GM19468 (cell line): ENCODE data around the gene TMIGD1.

ENCODE experiments used
- ATAC-seq: cut with Tn5 transposase; IDR thresholded peaks from one replicate; pipeline ENCODE4 v1.9.1; 2021; ENCODE audit warnings: mild to moderate bottlenecking, moderate library complexity, moderate number of reproducible peaks; ENCODE audit not compliant: unreplicated experiment; ENCODE audit errors: extremely low read depth

The TMIGD1 gene

GRCh38 chr17:30296499-30297080 is 37.3 kb downstream of the TMIGD1 start:
- ATAC-seq, result no peak

GRCh38 chr17:30292286-30292858 is 41.5 kb downstream of the TMIGD1 start:
- no peak for ATAC-seq

DNA sequence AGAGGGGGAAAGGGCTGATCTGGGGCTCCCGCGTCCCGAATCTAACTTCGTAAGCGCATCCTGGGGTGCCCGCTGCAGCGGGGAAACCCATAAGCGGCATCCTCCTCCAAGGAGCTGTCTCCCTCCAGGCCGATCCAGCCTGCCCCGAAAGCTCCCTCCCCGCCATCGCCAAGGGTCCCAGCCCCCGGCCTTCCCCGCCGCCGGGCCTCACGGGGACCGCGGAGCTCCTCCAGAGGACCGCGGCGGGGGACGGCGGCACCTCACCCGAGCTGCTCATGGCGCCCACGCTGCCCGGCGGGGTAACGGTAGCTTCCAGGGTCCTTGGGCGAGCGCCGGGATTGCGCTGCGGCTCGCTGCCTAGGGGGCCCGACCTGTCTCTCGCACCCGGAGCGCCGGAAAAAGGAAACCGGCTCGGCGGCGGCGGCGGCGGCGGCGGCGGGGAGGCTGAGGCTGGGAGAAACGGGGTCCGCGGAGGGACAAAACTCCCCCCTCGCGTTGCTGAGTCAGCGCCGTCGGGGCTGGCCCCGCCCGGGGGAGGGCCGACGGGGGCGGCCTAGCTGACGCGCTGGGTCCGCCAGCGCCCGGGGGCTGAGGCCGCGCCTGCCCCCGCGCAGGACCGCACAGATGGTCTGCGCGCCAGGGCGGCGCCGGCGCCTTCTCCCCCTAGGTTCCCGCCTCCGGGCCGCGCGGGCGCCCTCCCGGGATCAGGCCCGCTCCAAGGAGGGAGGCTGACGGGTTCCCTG is 42.1 kb downstream of the TMIGD1 start, which contains the start of gene BLMH:
BLMH (minus strand) TSS at position 402 of the 743 bp plus-strand sequence; CDS start at position 277, 125 bp downstream.
- ATAC-seq, result peak; percentile 61

- ATAC-seq, result no peak
Observed at GRCh38 chr17:30290696-30291542, 42.9 kb downstream of the TMIGD1 start.

- no peak for ATAC-seq
Observed at GRCh38 chr17:30290077-30290476, 43.8 kb downstream of the TMIGD1 start.

DNA sequence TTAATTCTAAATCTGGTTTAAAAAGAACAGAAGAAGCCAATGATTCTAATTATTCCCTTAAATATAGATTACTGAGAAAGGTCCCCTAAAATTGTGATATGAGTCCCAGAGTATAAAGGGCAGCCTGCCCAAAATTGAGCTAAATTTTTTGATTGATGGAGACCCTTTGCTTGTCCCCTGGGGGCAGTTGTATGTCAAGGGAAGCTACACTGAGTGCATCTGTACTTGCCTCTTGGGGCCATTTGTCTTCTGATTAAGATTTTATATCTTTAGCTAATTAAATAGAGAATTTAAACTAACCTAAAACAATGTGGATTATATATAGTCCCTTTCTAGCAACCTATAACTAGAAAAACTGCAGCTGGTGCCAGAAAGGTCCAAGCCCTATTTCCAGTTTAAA is 54.7 kb downstream of the TMIGD1 start:
- no peak for ATAC-seq

DNA sequence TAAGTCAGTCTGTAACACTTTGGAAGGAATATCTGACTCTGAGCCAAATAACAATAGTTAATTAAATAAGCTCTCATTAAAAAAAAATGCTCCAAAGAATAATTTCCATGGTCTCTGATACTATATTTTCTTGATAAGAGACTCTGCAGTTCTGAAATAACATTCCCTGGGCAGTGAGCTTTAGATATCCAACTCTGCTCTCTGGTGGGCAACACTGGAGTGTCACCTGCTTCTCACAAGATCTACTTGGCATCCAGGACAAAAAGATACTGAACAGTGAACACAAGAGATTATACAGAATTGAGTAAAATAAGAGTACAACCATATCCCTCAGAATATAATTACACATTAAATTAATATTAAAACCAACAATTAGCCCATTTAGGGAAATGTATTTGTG is 55.8 kb downstream of the TMIGD1 start:
- no peak for ATAC-seq

DNA sequence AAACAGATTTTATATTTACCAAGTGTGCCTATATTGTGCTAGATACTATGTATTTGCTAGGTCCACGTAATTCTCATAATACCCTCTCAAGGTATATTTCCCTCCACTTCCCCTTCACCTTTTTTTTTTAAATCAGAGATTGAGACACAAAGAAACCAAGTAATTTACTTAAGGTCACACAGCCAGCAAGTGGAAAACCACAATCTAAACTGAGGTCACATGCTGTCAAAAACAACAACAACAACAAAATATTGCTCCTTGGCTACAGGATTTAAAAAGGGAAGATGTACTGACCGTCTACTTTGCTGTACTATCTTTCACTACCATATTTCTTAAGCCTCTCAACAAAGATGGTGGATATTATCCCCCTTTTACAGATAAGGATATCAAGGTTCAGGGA is 57.9 kb downstream of the TMIGD1 start:
- peak; percentile 19 for ATAC-seq

DNA sequence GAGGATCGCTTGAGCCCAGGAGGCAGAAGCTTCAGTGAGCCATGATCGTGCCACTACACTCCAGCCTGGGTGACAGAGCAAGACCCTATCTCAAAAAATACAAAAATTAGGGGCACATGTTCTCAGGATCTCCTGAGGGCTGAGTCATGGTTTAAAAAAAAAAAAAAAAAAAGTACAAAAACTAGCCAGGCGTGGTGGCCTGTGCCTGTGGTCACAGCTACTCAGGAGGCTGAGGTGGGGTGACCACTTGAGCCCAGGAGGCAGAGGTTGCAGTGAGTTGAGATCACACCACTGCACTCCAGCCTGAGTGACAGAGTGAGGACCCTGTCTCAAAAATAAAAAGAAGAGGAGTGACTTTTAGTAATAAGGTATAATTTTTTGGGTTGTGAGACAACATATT is 59.0 kb downstream of the TMIGD1 start:
- ATAC-seq, result no peak

- ATAC-seq, result no peak
Observed at GRCh38 chr17:30273373-30273772, 60.5 kb downstream of the TMIGD1 start.

- ATAC-seq, result no peak
Observed at GRCh38 chr17:30271102-30271501, 62.8 kb downstream of the TMIGD1 start.

- no peak for ATAC-seq
Observed at GRCh38 chr17:30267625-30268024, 66.2 kb downstream of the TMIGD1 start.
